ENCODE measurements around the gene POLE.

- TF ChIP-seq POLR2A (IDR thresholded peaks at IDR 0.05; ENCODE audit: low read depth, low read length) (no peak), TAF1 (IDR thresholded peaks at IDR 0.05; ENCODE audit: borderline replicate concordance, low read depth, low read length) (no peak)
Measured at GRCh38 chr12:132716356-132716755, 29.2 kb upstream of the POLE start.
